RWPE2 (cell line): Measurements from ENCODE around the gene MCF2L.

Experiments
- ATAC-seq: fragments of 200-7000 bp; cut with Tn5 transposase; 3 replicates; pipeline ENCODE4 v1.9.1; 2021; ENCODE audit warnings: low read depth
- DNase-seq: peaks from one replicate; pipeline ENCODE4 v3.0.0-alpha.2; 2020; ENCODE audit warnings: low spot score
- H3K27ac ChIP-seq: fragments of 450-650 bp; 2 replicates; pipeline ENCODE4 v1.5.1; 2017; ENCODE audit warnings: mild to moderate bottlenecking; ENCODE audit not compliant: poor library complexity, severe bottlenecking
- H3K27me3 ChIP-seq: fragments of 250-450 bp; sonication (Bioruptor Pico); 2 replicates; pipeline ENCODE4 v1.5.1; 2021; ENCODE audit warnings: mild to moderate bottlenecking, moderate library complexity; ENCODE audit not compliant: insufficient read depth, poor library complexity, severe bottlenecking
- H3K36me3 ChIP-seq: fragments of 250-450 bp; sonication (Bioruptor Pico); 2 replicates; pipeline ENCODE4 v1.5.1; 2020; ENCODE audit warnings: low read depth, mild to moderate bottlenecking, moderate library complexity
- H3K4me1 ChIP-seq: fragments of 250-450 bp; sonication (Bioruptor Pico); 2 replicates; pipeline ENCODE4 v1.5.1; 2021; ENCODE audit warnings: mild to moderate bottlenecking, moderate library complexity; ENCODE audit not compliant: insufficient read depth, poor library complexity, severe bottlenecking
- H3K4me3 ChIP-seq: fragments of 250-450 bp; sonication (Bioruptor Pico); 2 replicates; pipeline ENCODE4 v1.5.1; 2021; ENCODE audit warnings: mild to moderate bottlenecking, moderate library complexity; ENCODE audit not compliant: severe bottlenecking
- H3K9me3 ChIP-seq: fragments of 250-450 bp; sonication (Bioruptor Pico); 2 replicates; pipeline ENCODE4 v1.5.1; 2021; ENCODE audit warnings: mild to moderate bottlenecking, moderate library complexity; ENCODE audit not compliant: severe bottlenecking
- TF ChIP-seq, protein P1 (sequence below): fragments of 450-650 bp; IDR thresholded peaks from one replicate; pipeline ENCODE4 v1.5.1; 2017; ENCODE audit warnings: mild to moderate bottlenecking, moderate library complexity; ENCODE audit not compliant: poor library complexity, severe bottlenecking

Gene MCF2L

DNA sequence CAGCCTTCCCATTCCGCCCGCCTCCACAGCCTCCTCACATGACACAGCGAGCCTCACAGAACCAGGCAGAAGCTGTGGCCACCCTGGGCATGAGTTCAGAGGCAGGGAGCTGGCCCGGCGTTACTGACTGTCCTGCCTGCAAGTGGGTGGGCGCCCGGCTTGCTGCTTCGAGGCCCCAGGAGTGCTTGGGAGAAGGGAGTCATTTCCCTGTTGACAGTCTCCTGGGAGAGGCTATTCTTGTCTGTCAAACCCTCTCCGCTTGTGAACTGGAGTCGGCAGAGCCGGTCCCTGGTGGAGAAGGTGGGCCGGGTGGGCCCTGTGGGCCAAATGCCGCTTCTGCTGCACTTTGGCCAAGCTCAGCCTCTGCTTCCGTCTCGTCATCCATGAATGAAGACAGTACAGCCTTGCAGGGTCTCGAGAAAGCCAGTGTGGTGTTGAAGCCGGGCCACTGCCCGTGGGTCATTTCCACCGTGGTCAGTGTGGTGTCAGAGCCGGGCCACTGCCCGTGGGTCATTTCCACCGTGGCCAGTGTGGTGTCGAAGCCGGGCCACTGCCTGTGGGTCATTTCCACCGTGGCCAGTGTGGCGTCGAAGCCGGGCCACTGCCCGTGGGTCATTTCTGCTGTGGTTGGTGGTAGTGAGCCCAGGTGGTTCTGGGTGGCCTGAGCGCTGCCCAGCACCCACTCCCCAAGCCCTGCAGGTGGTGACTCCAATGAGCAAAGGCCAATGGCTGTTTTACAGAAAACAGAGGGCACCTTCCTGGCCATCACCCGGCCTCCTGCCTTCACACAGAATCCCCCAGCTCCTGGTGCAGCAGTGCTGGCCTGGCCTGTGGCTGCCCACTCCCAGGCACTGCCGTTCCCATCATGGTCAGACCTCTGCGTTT is 123.1 kb downstream of the MCF2L start:
- DNase-seq (peak; percentile 51), ATAC-seq (no peak)
- H3K27ac ChIP-seq: no peak overlapping the region
- no peak overlapping the region for H3K4me3 ChIP-seq
- no peaks in the 10 kb centered on the region for H3K9me3 ChIP-seq
- no peaks in the 10 kb centered on the region for H3K36me3 ChIP-seq
- TF ChIP-seq, protein P1, sequence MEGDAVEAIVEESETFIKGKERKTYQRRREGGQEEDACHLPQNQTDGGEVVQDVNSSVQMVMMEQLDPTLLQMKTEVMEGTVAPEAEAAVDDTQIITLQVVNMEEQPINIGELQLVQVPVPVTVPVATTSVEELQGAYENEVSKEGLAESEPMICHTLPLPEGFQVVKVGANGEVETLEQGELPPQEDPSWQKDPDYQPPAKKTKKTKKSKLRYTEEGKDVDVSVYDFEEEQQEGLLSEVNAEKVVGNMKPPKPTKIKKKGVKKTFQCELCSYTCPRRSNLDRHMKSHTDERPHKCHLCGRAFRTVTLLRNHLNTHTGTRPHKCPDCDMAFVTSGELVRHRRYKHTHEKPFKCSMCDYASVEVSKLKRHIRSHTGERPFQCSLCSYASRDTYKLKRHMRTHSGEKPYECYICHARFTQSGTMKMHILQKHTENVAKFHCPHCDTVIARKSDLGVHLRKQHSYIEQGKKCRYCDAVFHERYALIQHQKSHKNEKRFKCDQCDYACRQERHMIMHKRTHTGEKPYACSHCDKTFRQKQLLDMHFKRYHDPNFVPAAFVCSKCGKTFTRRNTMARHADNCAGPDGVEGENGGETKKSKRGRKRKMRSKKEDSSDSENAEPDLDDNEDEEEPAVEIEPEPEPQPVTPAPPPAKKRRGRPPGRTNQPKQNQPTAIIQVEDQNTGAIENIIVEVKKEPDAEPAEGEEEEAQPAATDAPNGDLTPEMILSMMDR: no peak
- no peaks in the 10 kb centered on the region for H3K4me1 ChIP-seq
- peaks cover 7% of the 10 kb centered on the region for H3K27me3 ChIP-seq

DNA sequence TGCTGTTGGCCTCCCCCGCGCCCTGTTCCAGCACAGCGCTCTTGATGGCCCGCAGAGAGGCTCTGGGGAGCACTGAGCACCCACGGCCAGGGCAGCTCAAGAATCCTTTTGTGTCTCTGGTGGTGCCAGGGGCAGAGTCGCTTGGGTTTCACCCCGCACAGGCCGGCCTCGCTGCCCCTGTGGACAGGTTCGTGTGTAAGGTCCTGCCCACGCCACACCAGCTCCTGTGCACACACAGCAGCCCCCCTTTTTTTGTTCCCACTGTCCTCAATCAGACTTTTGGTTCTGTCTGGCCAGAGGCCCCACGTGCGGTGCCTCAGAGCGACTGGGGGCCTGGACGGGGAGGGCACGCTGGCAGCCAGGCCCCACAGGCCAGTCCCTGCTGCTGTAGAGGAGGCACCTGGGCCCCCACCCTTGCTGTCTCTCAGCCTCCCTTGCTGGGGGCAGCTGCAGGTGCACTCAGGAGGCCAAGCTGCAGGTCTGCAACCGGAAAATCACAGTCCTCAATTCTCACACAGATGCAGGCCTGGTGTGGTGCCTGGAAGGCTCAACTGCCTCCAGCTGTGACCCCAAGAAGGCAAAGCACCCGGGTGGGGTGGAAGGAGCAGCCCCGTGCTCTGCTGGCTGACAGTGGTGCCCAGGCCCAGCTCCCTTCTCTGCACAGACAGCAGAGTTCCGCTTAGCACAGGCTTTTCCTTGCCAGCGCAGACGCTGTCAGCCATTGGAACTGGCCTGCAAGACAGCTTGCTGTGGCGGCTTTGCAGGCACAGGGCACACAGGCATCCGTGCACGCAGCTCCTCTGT is 124.0 kb downstream of the MCF2L start:
- ATAC-seq (no peak), DNase-seq (peak; percentile 40)
- no peaks in the 10 kb centered on the region for H3K9me3 ChIP-seq
- no peak overlapping the region for H3K4me3 ChIP-seq
- H3K27ac ChIP-seq: no peak overlapping the region
- TF ChIP-seq, protein P1: no peak
- no peaks in the 10 kb centered on the region for H3K36me3 ChIP-seq
- no peaks in the 10 kb centered on the region for H3K4me1 ChIP-seq
- H3K27me3 ChIP-seq: peaks cover 11% of the 10 kb centered on the region

DNA sequence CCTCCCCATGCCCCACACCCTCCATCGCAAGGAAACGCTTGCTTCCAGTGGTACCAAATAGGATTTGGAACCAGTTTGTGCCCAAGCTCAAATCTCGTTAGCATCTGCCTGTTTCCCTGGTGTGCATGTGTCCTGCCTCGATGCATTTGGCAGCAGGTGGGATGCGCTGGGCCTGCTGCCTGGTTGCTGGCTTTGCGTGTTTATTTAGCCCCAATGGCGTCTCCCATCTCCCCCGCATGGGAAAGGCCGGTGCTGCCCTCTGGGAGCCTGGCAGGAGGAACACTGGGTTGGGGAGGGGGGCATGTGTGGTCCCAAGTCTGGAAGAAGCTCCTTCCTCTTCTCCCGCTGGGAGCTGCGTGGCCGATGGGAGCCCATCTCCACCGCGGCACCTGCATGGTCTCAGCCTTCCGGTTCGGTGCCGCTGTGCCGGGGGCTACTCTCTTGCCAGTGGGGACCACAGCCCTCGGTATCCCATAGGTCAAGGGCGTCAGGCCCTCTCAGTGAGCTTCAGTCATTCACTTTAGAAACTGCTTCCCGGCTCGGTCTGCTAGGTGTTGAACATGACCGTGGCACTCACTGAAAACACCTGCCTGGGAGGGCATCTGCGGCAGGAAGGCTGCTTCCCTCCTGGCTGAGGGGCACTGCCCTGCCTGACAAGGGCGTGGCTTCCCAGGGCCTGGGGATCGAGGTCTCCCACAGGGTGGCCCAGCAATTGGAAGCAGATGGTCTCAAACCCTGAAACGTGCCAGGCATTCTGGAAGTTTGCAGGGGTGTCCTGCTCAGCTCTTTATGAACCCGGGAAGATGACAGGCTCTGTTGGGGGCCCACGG is 124.8 kb downstream of the MCF2L start:
- no peak overlapping the region for H3K4me3 ChIP-seq
- no peaks in the 10 kb centered on the region for H3K9me3 ChIP-seq
- TF ChIP-seq, protein P1: no peak
- H3K27me3 ChIP-seq: peaks cover 17% of the 10 kb centered on the region
- DNase-seq (peak; percentile 49), ATAC-seq (no peak)
- H3K36me3 ChIP-seq: no peaks in the 10 kb centered on the region
- no peaks in the 10 kb centered on the region for H3K4me1 ChIP-seq
- no peak overlapping the region for H3K27ac ChIP-seq

DNA sequence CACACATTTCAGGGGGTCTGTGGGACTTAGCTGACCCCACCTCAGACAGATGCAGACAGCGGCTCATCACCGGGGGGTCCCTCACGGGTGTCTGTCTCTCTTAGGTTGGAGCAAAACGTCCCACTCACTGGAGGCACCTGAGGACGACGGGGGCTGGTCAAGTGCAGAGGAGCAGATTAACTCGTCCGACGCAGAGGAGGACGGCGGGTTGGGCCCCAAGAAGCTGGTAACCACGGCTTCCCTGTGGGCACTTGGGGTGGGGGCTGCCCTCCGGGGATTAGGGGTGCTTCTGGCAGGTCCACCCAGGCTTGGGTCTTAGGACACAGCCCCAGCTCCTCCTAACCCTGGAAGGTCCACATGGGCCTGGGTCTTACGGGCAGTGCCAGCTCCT is 125.4 kb downstream of the MCF2L start:
- Histone ChIP-seq H3K27ac (no peak overlapping the region), H3K36me3 (no peaks in the 10 kb centered on the region), H3K4me1 (no peaks in the 10 kb centered on the region), H3K27me3 (peaks cover 23% of the 10 kb centered on the region), H3K9me3 (no peaks in the 10 kb centered on the region), H3K4me3 (no peak overlapping the region)
- ATAC-seq (no peak), DNase-seq (no peak)
- TF ChIP-seq, protein P1: no peak
